NCI-H128 (cell line): ENCODE measurements around the gene ZNF146.
"Not testable (repeated sequence)": the region's sequence is repeated elsewhere in the genome, so short reads cannot be mapped to it uniquely, and the experiment has no call there.

Experiments
- DNase-seq: peaks from one replicate; lab custom pipeline; 2025; ENCODE audit not compliant: unreplicated experiment; lab: John Stamatoyannopoulos, UW

Gene ZNF146

DNA sequence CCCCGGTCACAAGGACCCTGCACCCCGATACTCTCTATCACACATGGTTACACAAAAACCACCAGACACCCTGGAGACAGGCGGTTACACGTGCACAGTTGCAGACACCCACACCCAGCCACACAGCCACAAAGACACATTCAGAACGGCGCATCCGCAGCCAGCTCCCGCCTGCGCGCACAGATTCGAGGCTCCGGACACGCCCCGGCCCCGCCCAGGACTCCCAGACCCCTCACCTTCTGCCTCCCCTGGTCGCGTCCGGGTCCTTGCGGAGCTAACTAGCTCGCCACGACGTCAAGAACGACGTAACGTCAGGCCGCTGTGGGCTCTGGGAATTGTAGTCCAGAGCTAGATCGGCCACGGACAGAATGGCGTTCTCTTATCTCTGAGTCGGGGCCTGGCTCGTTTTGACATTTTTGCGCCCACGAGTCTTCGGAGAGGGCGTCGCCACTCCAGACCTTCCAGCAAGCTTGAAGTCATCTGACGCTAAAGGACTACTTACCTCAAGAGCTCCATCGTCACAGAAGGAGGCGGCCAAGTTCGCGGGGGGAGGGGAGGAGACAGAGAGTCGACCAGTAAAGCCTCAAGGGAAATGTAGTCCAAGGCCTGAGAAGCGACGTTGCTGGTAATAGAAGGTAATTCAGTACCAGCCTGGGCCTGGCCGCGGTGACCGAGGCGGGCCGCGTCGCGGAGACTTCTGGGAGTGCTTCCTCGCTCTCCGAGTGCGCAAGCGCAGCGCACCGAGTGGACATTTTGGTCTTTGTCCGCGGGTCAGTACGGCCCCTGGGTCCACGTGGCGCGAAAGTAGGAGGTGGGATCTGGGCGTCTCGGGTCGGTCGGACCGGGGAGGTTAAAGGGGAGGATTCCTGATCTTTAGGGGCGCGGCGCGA is at the start of gene ZNF146, which contains the start of gene ZNF565:
TSS of gene ZNF146 (plus strand) at position 721 of the 890 bp plus-strand sequence. CDS start 21,335 bp downstream, outside the sequence.
TSS of gene ZNF565 (minus strand) at position 280 of the 890 bp plus-strand sequence. CDS start 12,680 bp downstream, outside the sequence.
- DNase-seq = peak; percentile 93

DNA sequence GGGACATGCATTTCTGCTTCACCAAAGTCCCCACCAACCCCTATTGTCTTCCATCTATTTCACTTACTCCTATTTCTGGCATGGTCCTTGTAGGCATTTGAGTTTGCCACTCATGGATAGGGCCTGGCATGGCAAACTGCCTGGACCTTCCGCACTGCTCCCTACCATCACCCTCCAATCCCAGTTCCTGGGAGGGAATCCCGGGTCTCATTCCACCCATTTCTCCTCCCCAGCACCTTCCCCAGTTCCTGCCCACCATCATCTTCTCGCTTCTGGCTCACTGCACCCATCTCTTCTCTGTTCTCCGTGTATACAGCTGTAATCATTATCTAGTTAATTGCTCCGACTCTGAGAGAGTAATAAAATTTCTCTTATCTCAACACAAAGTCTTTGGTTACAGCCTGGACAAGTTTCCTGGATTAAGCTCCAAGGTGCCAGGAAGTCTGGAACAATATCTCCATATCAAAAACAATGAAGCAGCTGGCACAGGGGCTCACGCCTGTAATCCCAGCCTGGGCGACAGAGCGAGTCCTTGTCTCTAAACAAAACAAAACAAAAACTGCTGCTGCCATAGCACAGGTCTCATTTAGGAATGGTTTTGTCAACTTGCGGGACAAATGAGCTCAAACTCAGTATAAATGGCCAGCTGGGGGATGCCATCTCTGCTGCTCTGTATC is 45.7 kb upstream of the ZNF146 start:
- DNase-seq = no peak

DNA sequence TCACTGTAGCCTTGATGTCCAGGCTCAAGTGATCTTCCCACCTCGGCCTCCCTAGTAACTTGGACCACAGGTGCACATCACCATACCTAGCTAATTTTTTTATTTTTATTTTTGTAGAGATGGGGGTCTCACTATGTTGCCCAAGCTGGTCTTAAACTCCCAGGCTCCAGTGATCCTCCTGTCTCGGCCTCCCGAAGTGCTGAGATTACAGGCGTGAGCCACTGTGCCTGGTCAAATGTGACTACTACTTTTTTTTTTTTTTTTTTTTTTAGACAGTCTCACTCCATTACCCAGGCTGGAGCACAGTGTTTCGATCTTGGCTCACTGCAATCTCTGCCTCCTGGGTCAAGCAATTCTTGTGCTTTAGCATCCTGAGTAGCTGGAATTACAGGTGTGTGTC is 42.1 kb upstream of the ZNF146 start:
- DNase-seq = no peak

DNA sequence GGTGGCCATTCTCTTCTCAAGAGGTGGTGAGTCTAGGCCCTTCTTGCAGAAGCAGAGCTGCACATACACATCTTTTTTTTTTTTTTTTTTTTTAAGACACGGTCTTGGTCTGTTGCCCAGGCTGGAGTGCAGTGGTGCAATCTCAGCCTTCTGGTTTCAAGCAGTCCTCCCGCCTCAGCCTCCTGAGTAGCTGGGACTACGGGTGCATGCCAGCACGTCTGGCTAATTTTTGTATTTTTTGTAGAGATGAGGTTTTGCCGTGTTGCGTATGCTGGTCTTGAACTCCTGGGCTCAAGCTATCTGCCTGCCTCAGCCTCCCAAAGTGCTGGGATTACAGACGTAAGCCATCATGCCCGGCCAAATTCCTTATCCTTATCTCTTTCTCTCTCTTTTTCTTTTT is 41.1 kb upstream of the ZNF146 start:
- not testable (repeated sequence) for DNase-seq

DNA sequence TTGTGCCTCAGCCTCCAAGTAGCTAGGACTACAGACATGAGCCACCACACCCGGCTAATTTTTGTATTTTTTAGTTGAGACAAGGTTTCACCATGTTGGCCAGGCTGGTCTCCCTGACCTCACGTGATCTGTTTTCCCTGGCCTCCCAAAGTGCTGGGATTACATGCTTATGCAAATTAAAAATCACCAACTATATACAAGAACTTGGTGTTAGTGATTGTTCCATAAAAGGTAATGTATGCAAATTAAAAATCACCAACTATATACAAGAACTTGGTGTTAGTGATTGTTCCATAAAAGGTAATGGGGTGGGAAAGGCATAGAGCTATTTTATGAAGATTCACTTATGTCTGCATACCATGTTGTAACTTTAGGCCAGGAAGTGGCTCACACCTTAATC is 35.8 kb upstream of the ZNF146 start:
- DNase-seq = not testable (repeated sequence)

DNA sequence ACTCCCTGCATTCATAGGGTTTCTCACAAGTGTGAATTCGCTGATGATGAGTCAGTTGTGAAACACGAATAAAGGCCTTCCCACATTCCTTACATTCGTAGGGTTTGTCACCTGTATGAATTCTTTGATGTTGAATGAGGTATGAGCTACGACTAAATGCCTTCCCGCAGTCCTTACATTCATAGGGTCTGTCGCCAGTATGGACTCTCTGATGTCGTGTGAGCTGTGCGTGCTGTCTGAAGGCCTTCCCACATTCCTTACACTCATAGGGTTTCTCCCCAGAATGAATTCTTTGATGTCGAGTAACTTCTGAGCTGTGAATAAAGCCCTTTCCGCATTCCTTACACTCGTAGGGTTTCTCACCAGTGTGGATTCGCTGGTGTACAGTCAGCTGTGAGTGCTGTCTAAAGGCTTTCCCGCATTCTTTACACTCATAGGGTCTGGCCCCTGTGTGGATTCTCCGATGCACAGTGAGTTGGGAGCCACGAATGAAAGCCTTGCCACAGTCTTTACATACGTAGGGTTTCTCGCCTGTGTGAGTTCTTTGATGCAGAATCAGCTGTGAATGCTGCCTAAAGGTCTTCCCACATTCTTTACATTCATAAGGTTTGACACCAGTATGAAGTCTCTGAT is 32.2 kb upstream of the ZNF146 start:
- DNase-seq = no peak

DNA sequence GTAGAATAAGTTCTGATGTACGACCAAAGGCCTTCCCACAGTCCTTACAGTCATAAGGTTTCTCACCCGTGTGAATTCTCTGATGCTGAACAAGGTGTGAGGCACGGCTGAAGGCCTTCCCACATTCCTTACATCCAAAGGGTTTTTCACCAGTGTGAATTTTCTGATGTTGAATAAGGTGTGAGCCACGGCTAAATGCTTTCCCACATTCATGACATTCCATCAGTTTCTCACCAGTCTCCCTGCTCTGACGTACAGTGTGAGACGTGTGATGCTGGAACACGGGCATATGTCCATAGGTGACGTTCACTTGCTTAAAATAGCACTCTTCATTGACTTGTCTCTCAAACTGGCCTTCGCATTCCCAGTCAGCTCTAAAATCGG is 31.7 kb upstream of the ZNF146 start:
- no peak for DNase-seq

DNA sequence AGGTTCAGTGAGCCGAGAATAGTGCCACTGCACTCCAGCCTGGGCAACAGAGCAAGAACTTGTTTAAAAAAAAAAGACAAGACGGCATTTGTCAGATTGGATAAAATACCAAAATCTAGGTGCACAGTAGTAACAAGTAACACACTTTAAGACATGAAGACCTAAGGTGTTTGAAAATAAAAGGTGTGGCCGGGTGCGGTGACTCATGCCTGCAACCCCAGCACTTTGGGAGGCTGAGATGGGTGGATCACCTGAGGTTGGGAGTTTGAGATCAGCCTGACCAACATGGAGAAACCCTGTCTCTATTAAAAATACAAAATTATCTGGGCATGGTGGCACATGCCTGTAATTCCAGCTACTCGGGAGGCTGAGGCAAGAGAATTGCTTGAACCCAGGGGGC is 28.2 kb upstream of the ZNF146 start:
- not testable (repeated sequence) for DNase-seq

DNA sequence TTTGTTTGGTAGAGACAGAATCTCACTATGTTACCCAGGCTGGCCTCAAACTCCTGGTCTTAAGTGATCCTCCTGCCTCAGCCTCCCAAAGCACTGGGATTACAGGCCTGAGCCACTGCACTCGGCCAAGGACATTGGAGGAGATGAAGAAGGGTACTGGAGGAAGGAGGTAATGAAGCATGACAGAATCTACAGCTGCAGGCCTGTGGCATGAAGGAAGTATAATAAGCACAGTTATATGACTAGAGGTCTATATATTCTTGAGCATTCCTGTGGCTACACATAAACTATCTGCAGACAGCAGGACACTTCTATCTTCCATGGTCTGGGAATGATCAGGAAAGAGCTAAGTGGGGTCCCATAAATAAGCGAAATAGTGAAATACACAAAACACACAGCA is 18.7 kb upstream of the ZNF146 start:
- no peak for DNase-seq

DNA sequence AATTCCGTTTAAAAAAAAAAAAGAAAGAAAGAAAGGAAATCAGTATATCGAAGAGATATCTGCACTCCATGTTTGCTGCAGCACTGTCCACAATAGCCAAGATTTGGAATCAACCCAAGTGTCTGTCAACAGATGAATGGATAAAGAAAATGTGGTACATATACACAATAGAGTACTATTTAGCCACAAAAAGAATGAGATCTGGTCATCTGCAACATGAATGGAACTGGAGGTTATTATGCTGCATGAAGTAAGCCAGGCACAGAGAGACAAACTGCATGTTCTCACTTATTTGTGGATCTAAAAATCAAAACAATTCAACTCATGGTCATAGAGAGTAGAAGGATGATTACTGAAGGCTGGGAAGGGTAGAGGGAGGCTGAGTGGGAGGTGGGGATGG is 16.8 kb upstream of the ZNF146 start:
- DNase-seq = no peak

DNA sequence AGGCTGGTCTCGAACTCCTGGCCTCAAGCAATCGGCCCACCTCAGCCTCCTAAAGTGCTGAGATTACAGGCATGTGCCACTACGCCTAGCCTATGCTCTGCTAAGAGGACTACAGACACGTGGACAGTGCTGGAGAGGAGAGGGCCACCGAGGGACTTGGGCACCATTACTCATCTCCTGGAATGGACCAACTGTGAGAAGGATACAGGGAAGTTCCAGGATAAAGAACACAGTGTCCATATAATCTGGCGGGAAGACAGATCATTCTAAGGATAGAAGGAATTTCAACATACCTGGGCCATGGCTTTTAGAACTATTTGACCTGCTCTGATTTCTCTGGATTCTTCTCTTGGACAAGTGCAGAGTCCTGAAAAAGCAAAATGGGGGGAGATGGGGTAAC is 13.2 kb upstream of the ZNF146 start:
- no peak for DNase-seq

DNA sequence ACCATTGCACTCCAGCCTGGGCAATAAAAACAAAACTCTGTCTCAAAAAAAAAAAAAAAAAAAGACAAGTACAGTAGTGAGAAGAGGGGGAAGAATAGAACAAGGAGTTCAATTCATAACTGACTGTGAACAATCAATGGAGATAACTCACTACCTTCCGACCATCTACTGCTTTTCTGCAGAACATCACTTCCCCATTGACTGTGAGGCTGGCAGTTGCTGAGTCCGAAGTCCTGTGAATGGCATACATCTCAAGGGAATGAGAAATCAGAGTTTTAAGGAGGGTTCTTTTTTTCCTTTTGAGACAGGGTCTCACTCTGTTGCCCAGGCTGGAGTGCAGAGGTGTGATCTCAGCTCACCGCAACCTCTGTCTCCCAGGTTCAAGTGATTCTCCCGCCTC is 11.6 kb upstream of the ZNF146 start:
- DNase-seq = no peak

DNA sequence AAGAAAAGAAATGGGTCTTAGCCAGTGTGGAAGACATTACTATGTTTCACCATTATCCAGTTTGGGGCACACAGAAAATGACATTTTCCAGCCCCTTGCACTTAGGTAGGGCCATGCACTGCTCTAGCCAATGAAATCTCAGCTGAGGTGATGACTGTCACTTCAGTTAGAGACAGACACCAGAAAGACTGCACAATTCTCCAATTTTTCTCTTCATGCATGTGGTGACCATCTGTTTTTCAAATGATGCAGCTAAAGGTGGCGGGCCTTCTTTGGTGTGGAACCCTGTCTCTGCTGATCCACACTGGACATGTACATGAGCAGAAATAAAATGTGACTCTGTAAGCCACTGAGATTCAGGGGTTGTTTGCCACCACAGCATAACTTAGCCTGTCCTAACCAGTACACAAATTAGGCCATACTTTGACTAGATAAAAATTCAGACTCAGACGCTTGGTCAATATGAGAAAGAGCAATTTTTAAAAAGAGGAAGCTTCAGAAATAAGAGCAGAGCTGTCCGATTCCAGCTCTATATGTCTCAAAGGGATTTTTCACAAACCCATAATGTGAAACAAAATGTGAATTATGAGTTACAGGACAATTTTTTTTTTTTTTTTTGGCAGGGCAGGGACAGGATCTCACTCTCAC is 7.2 kb upstream of the ZNF146 start:
- no peak for DNase-seq

DNA sequence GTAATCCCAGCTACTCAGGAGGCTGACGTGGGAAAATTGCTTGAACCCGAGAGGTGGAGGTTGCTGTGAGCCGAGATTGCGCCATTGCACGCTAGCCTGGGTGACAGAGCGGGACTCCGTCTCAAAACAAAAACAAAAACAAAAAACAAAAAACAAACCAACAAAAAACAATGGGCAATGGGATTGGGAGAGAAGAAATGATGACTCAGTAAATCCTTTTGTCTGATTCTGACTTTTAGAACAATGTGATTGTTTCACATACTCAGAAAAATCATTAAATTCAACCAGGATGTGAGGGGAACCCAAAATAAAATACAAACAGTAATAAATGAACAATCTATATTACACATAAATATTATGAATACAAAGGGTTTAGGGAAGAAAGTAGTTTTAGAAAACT is 5.5 kb upstream of the ZNF146 start:
- DNase-seq = no peak

DNA sequence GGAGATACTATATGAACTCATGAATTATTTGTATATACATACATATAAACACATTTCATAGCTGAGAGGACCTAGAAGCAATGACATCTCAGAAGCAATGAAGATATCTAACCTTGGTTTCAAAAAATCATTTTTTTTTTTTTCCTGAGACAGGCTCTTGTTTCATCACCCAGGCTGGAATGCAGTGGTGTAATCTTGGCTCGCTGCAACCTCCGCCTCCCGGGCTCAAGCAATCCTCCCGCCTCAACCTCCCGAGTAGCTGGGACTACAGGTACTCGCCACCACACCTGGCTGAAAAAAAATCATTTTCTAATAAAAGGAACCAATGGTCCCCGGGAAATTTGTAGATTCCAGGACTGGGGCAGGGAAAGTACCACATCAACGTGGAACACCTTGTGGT is 4.4 kb upstream of the ZNF146 start:
- no peak for DNase-seq

DNA sequence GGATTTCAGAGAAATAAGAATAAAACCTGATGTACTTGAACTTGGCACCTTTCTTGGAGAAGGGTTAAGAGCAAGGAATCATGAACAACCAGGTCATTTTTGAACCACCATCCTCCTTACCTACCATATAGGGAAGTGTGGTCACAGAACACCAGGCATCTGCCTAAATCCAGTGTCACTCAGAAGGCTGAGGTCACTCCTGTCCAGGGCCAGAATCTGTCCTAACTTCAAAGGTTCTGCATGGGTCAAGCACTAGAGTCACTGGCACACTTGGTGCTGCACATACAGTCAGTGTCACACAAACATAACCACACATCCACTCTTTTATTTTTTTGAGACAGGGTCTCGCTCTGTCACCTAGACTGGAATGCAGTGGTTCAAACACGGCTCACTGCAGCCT is 2.0 kb upstream of the ZNF146 start:
- no peak for DNase-seq

DNA sequence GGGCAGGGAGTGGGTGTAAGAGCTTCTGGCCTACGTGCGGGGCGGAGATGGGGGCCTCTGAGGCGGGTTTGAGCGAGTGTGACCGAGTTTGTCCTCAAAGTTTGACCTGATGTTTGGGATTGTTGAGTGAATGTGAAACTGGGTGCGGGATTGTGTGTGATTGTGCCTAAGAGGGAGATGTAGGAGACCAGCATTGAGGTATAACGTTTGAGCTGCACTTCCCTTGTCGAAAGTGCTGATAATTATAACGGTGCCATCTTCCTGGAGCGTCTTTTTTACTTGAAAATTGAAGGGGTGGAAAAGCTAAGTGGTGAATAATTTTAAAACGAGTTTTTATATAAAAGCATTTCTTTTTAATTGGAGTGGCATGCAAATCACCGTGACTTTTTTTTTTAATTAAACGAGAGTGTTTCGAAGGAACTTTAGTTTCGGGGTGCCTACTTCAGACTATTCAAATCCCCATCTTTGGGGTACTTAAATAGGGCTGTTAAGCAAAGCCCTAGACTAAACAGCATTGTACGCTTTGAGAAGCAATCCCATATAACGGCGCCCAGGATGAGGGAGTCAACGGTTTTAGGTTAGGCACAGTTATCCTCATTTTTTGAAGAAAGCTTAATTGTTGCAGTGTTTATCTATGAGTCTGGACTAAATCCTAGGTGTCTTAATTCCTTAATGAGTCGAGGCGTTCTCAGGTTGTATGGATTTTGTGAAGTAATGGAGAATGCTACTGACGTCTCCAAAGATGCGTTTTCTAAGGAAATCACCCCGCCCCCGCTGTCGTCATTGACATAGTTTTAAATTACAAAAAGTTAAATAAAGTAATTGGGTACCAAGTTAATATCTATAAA is 594 bp downstream of the ZNF146 start:
- DNase-seq = no peak

DNA sequence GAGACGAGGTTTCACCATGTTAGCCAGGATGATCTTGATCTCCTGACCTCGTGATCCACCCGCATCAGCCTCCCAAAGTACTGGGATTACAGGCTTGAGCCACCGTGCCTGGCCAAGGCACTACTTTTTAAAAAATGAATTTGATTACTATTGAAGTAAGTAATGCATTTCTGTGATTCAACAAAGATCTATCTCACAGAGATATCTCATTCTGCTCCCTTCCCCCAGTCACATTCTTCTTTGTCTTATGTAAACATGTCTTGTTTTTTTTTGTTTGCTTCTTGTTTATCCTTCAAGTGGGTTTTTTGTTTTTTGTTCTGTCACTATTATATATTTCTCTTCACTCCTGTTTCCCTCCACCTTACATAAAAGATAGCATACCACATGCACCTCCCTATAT is 6.6 kb downstream of the ZNF146 start:
- no peak for DNase-seq

DNA sequence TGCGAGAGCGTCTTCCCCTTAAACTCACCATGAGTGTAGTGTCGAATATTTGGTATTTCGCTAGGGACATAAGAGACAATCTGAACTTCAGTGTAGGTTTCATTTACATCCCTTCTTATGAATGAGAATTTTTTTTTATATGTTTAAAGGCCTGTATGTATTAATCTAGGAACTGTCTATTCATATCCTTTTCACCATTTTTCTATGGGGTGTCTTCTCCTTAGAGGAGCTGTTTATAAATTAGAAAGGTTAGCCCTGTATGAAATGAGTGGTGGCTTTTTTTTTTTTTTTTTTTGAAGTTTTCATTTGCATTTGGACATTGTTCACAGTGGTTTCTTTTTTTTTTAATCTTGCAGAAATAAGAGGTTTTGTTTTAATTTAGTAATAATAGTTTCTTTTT is 7.6 kb downstream of the ZNF146 start:
- no peak for DNase-seq

DNA sequence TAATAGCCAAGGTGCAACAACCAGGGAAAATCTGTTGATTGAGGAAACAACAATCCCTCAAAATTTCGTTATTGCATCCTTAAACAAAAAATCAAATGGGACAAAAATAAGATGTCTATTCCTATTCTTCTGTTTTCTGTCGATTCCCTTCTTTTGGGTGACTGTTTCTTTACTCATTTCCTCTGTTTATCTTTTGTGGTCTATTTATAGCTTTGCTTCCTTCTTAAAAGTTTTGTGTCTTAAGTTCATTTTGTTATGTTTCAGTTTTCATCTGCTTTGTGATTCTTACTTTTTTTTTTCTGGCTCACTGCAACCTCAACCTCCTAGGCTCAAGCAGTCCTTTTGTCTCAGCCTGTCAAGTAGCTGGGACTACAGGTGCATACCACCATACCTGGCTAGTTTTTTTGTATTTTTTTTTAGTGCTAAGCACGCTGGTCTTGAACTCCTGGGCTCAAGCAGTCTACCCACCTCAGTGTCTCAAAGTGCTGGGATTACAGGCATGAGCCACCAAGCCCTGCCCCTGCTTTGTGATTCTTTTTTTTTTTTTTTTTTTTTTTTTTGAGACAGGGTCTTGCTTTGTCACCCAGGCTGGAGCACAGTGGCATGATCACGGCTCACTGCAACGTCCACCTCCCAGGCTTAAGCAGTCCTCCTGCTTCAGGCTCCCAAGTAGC is 10.4 kb downstream of the ZNF146 start:
- DNase-seq = no peak
